Measurements from ENCODE around the gene BUD13.

- TF ChIP-seq CTCF (IDR thresholded peaks at IDR 0.05; ENCODE audit: low read length): no peak
- no peak for TF ChIP-seq EZH2 (IDR thresholded peaks at IDR 0.05; ENCODE audit: borderline replicate concordance, low read length)
Measured at GRCh38 chr11:116712428-116712827, 60.4 kb downstream of the BUD13 start.

Measured in OCI-LY1 (cell line).